H9 (cell line): ENCODE measurements around the gene PPP4R2. TPM values are rescaled to one million over a fixed set of nuclear protein-coding genes. Genes with fewer than 3 reads are reported as not detected.

ENCODE experiments used
- DNase-seq: peaks from one replicate; pipeline ENCODE4 v3.0.0-alpha.2; 2017
- H2AFZ ChIP-seq: one replicate; pipeline ENCODE4 v1.6.1; 2013; ENCODE audit warnings: mild to moderate bottlenecking, low read length, control low read depth, moderate library complexity
- H2AK5ac ChIP-seq: 2 replicates; pipeline ENCODE4 v1.6.1; 2013; ENCODE audit warnings: low read length, control low read depth, mixed read lengths; ENCODE audit not compliant: insufficient read length
- H2BK120ac ChIP-seq: one replicate; pipeline ENCODE4 v1.6.1; 2013; ENCODE audit warnings: low read depth, mild to moderate bottlenecking, low read length, control low read depth, inconsistent platforms; ENCODE audit not compliant: poor library complexity, severe bottlenecking
- H2BK12ac ChIP-seq: 2 replicates; pipeline ENCODE4 v1.6.1; 2013; ENCODE audit warnings: low read length, control low read depth, mixed read lengths, low read depth; ENCODE audit not compliant: insufficient read length
- H2BK15ac ChIP-seq: 2 replicates; pipeline ENCODE4 v1.6.1; 2013; ENCODE audit warnings: low read depth, low read length, control low read depth
- H2BK20ac ChIP-seq: one replicate; pipeline ENCODE4 v1.6.1; 2013; ENCODE audit warnings: low read depth, mild to moderate bottlenecking, low read length, control low read depth, inconsistent platforms; ENCODE audit not compliant: poor library complexity, severe bottlenecking
- H2BK5ac ChIP-seq: 2 replicates; pipeline ENCODE4 v1.6.1; 2013; ENCODE audit warnings: low read length, control low read depth, mixed read lengths; ENCODE audit not compliant: insufficient read length
- H3K14ac ChIP-seq: 2 replicates; pipeline ENCODE4 v1.6.1; 2013; ENCODE audit warnings: low read length, control low read depth; ENCODE audit not compliant: insufficient read depth
- H3K18ac ChIP-seq: 2 replicates; pipeline ENCODE4 v1.6.1; 2013; ENCODE audit warnings: low read depth, mild to moderate bottlenecking, mixed read lengths, low read length, control low read depth; ENCODE audit not compliant: insufficient read length
- H3K23ac ChIP-seq: 2 replicates; pipeline ENCODE4 v1.6.1; 2013; ENCODE audit warnings: low read length, control low read depth, mixed read lengths, low read depth; ENCODE audit not compliant: insufficient read length
- H3K23me2 ChIP-seq: 2 replicates; pipeline ENCODE4 v1.6.1; 2013; ENCODE audit warnings: low read depth, mild to moderate bottlenecking, mixed read lengths, low read length, control low read depth; ENCODE audit not compliant: insufficient read length, poor library complexity, severe bottlenecking
- H3K27ac ChIP-seq: 2 replicates; pipeline ENCODE4 v1.5.1; 2013; ENCODE audit warnings: low read length, control low read depth, mixed read lengths, low read depth; ENCODE audit not compliant: insufficient read length
- H3K27me3 ChIP-seq: 2 replicates; pipeline ENCODE4 v1.6.1; 2013; ENCODE audit warnings: low read length, control low read depth, inconsistent platforms; ENCODE audit not compliant: insufficient read depth
- H3K4ac ChIP-seq: 2 replicates; pipeline ENCODE4 v1.6.1; 2013; ENCODE audit warnings: low read depth, mild to moderate bottlenecking, control low read depth, inconsistent platforms, low read length, moderate library complexity
- H3K4me1 ChIP-seq: 2 replicates; pipeline ENCODE4 v1.6.1; 2013; ENCODE audit warnings: low read length, control low read depth, inconsistent platforms; ENCODE audit not compliant: insufficient read depth
- H3K4me2 ChIP-seq: 2 replicates; pipeline ENCODE4 v1.6.1; 2013; ENCODE audit warnings: low read length, control low read depth, mixed read lengths; ENCODE audit not compliant: insufficient read length, insufficient read depth
- H3K56ac ChIP-seq: 2 replicates; pipeline ENCODE4 v1.6.1; 2013; ENCODE audit warnings: low read depth, mild to moderate bottlenecking, mixed read lengths, low read length, control low read depth; ENCODE audit not compliant: insufficient read length
- H3K79me1 ChIP-seq: 2 replicates; pipeline ENCODE4 v1.6.1; 2013; ENCODE audit warnings: low read depth, mild to moderate bottlenecking, moderate library complexity, low read length, control low read depth, inconsistent platforms; ENCODE audit not compliant: insufficient read depth, poor library complexity, severe bottlenecking
- H3K79me2 ChIP-seq: 2 replicates; pipeline ENCODE4 v1.6.1; 2013; ENCODE audit warnings: low read length, control low read depth, inconsistent platforms; ENCODE audit not compliant: insufficient read depth
- H3K9ac ChIP-seq: 2 replicates; pipeline ENCODE4 v1.6.1; 2013; ENCODE audit warnings: low read length, control low read depth, mixed read lengths; ENCODE audit not compliant: insufficient read length; ENCODE audit errors: extremely low read depth
- H3K9me3 ChIP-seq: one replicate; pipeline ENCODE4 v1.6.1; 2013; ENCODE audit warnings: low read depth, low read length, inconsistent platforms; ENCODE audit not compliant: control insufficient read depth
- H3T11ph ChIP-seq: one replicate; pipeline ENCODE4 v1.6.1; 2013; ENCODE audit warnings: mild to moderate bottlenecking, low read length, control low read depth, inconsistent platforms
- H4K20me1 ChIP-seq: one replicate; pipeline ENCODE4 v1.6.1; 2013; ENCODE audit not compliant: control insufficient read depth, insufficient read length, insufficient read depth
- H4K5ac ChIP-seq: 2 replicates; pipeline ENCODE4 v1.6.1; 2013; ENCODE audit warnings: low read depth, mild to moderate bottlenecking, mixed read lengths, low read length, control low read depth; ENCODE audit not compliant: insufficient read length
- H4K8ac ChIP-seq: replicated peaks from 2 replicates; pipeline ENCODE4 v1.6.1; 2013; ENCODE audit warnings: low read length, control low read depth, mixed read lengths, low read depth; ENCODE audit not compliant: insufficient read length
- H4K91ac ChIP-seq: 2 replicates; pipeline ENCODE4 v1.6.1; 2013; ENCODE audit warnings: low read depth, mild to moderate bottlenecking, moderate library complexity, mixed read lengths, low read length, control low read depth; ENCODE audit not compliant: insufficient read length
- H3K27ac Mint-ChIP-seq, 3 experiments: 2 replicates in 2 of 3; 3 replicates in 1 of 3; pipeline ENCODE4 v1.8.0; 2020 to 2021; ENCODE audit warnings: mixed read lengths in 3 of 3, mild to moderate bottlenecking in 1 of 3, moderate library complexity in 1 of 3
- H3K27me3 Mint-ChIP-seq: 2 replicates; pipeline ENCODE4 v1.8.0; 2021; ENCODE audit warnings: low read depth, mild to moderate bottlenecking, moderate library complexity, mixed read lengths
- H3K36me3 Mint-ChIP-seq, 3 experiments: 2 replicates in 2 of 3; 3 replicates in 1 of 3; pipeline ENCODE4 v1.8.0; 2020 to 2021; ENCODE audit warnings: low read depth in 3 of 3, mixed read lengths in 3 of 3; ENCODE audit not compliant: insufficient read depth in 1 of 3
- H3K4me1 Mint-ChIP-seq, 2 experiments: 2 replicates each; pipeline ENCODE4 v1.8.0; 2020; ENCODE audit warnings: mixed read lengths in 2 of 2
- H3K4me3 Mint-ChIP-seq, 2 experiments: 2 replicates in 1 of 2; 3 replicates in 1 of 2; pipeline ENCODE4 v1.8.0; 2020 to 2021; ENCODE audit warnings: mild to moderate bottlenecking in 2 of 2, mixed read lengths in 2 of 2, moderate library complexity in 1 of 2
- H3K9me3 Mint-ChIP-seq, 2 experiments: 2 replicates in 1 of 2; 3 replicates in 1 of 2; pipeline ENCODE4 v1.8.0; 2020; ENCODE audit warnings: mild to moderate bottlenecking in 2 of 2, mixed read lengths in 2 of 2, moderate library complexity in 1 of 2
- CTCF ChIP-seq: fragments of 200-600 bp; sonication (generic); conservative IDR thresholded peaks from 3 replicates; pipeline ENCODE4 v1.8.0; 2021; ENCODE audit warnings: antibody characterized with exemption, mild to moderate bottlenecking
- WGBS: extraction: QIAGEN DNeasy Blood & Tissue Kit; methylation state at CpG from one replicate; pipeline ENCODE4 v1.1.7; 2013; ENCODE audit warnings: missing lambda C conversion rate, low lambda C conversion rate, mixed read lengths; ENCODE audit not compliant: insufficient read length; ENCODE audit errors: extremely low coverage; 5-methylcytosine and 5-hydroxymethylcytosine counted together
- total RNA-seq: library from RNA; stranded (reverse); gene quantifications from 2 replicates; pipeline ENCODE4 v1.2.1, GENCODE V29; 2021

Gene PPP4R2
- total RNA-seq, 1 experiment from 2014 or later: 132 TPM

- no peak overlapping the region for H2BK120ac ChIP-seq
- H3K4me2 ChIP-seq: no peak overlapping the region
- H3K36me3 Mint-ChIP-seq: peaks cover 6 to 21% (median 21%) of the 10 kb centered on the region in 3 experiments; a peak in 6 of 7 replicates
- no peaks in the 10 kb centered on the region for H3K9me3 ChIP-seq
- no CpG with 5 or more reads among the region's 5 CpGs for WGBS
- no peaks in the 10 kb centered on the region for H3K23me2 ChIP-seq
- H3K27ac ChIP-seq: no peak overlapping the region
- no peaks in the 10 kb centered on the region for H3K27me3 Mint-ChIP-seq
- no peak overlapping the region for H4K5ac ChIP-seq
- peak; percentile 60 for TF ChIP-seq CTCF
- no peak overlapping the region for H2AK5ac ChIP-seq
- no peak overlapping the region for H3T11ph ChIP-seq
- H3K9ac ChIP-seq: no peak overlapping the region
- no peak overlapping the region for H2AFZ ChIP-seq
- H4K91ac ChIP-seq: no peak overlapping the region
- no peaks in the 10 kb centered on the region for H3K4me1 ChIP-seq
- no peak overlapping the region for H2BK5ac ChIP-seq
- H3K23ac ChIP-seq: no peak overlapping the region
- H3K56ac ChIP-seq: no peak overlapping the region
- 0 out of 7 replicates have a peak overlapping the region, but pooled peaks of 1 of the 3 experiments have one; percentile 30 for H3K27ac Mint-ChIP-seq
- peaks cover 2% of the 10 kb centered on the region for H3K79me1 ChIP-seq
- no peaks in the 10 kb centered on the region for H3K9me3 Mint-ChIP-seq
- no peak overlapping the region for H3K4ac ChIP-seq
- no peaks in the 10 kb centered on the region for H3K27me3 ChIP-seq
- no peak for DNase-seq
- no peak overlapping the region for H2BK12ac ChIP-seq
- peaks cover 6 to 13% of the 10 kb centered on the region in 2 experiments for H3K4me1 Mint-ChIP-seq
- no peaks in the 10 kb centered on the region for H4K20me1 ChIP-seq
- H2BK15ac ChIP-seq: no peak overlapping the region
- peaks cover 3% of the 10 kb centered on the region; the same call in 1 of the 2 replicates for H3K79me2 ChIP-seq
- no peak overlapping the region for H3K4me3 Mint-ChIP-seq
- H3K14ac ChIP-seq: no peak overlapping the region
- no peak overlapping the region for H3K18ac ChIP-seq
- no peak overlapping the region for H4K8ac ChIP-seq
- H2BK20ac ChIP-seq: no peak overlapping the region
These were observed 59.6 kb downstream of the PPP4R2 start for GRCh38 chr3:73056014-73056844.
